Mucosa of rectum (tissue), 2 donors: ENCODE results near the gene DSTN.
A peak's percentile ranks its signal among the peaks of the same experiment; 100 is the strongest.

Experiments
- H3K27ac ChIP-seq, 2 donors: one replicate each; pipeline ENCODE4 v1.7.0; 2013; ENCODE audit warnings: inconsistent platforms in 2 of 2, low read depth in 2 of 2, low read length in 2 of 2
- H3K27me3 ChIP-seq, 2 donors: one replicate each; pipeline ENCODE4 v1.7.0; 2013; ENCODE audit warnings: low read length in 2 of 2; ENCODE audit not compliant: control insufficient read depth in 2 of 2, insufficient read depth in 2 of 2
- H3K36me3 ChIP-seq, 2 donors: one replicate each; pipeline ENCODE4 v1.7.0; 2013; ENCODE audit warnings: low read length in 2 of 2; ENCODE audit not compliant: control insufficient read depth in 2 of 2, insufficient read depth in 2 of 2
- H3K4me1 ChIP-seq, 2 donors: one replicate each; pipeline ENCODE4 v1.7.0; 2013; ENCODE audit warnings: low read length in 2 of 2, mild to moderate bottlenecking in 1 of 2; ENCODE audit not compliant: control insufficient read depth in 2 of 2, insufficient read depth in 2 of 2
- H3K4me3 ChIP-seq, 2 donors: one replicate each; pipeline ENCODE4 v1.7.0; 2013; ENCODE audit warnings: low read length in 2 of 2
- H3K9ac ChIP-seq, 2 donors: one replicate each; pipeline ENCODE4 v1.7.0; 2013; ENCODE audit warnings: low read length in 2 of 2, low read depth in 1 of 2, mild to moderate bottlenecking in 1 of 2
- H3K9me3 ChIP-seq, 2 donors: one replicate each; pipeline ENCODE4 v1.7.0; 2013; ENCODE audit warnings: low read length in 2 of 2; ENCODE audit not compliant: control insufficient read depth in 2 of 2
- donor health status: healthy.
- donor health status: Normal muscosa, but diverticular disease.

Gene DSTN

DNA sequence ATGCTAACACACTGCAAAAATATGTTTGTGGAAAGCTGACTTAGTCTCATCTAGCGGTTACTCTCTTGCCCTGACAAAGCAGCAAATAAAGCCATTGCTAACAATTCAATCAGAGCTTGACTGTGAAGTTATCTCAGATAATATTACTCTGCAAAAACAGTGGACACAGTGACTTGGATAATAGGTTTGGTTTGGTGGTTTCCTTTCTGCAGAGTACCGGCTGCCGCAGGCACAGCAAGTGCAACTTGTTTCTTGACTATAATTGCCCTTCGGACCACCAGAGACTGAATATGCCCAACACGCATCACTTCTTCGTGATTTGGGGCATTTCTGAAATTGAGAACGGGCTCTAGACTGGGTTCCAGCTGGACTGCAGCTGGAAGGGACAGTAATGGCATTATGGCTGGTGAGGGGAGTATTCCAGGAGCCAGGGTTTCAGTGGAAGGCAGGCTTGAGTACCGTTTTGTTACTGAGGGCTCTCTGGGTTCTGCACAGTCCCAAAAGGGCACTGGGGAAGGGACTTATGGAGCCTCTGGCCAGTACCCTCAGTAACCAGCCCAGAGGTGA is 40.0 kb downstream of the DSTN start:
- Histone ChIP-seq H3K9ac (peak overlapping the region; percentile 8 to 45), H3K4me1 (peaks cover 32 to 54% of the 10 kb centered on the region in 2 donors), H3K27ac (peak overlapping the region; percentile 68 to 69)

GRCh38 chr20:17610566-17611289 is 40.9 kb downstream of the DSTN start:
- peak overlapping the region; percentile 68 to 69 for H3K27ac ChIP-seq
- H3K9me3 ChIP-seq, result no peaks in the 10 kb centered on the region
- H3K9ac ChIP-seq, result peak overlapping the region; percentile 45 to 52
- peaks cover 29 to 35% of the 10 kb centered on the region in 2 donors for H3K36me3 ChIP-seq
- peaks cover 35 to 54% of the 10 kb centered on the region in 2 donors for H3K4me1 ChIP-seq
- no peak overlapping the region for H3K4me3 ChIP-seq
- no peaks in the 10 kb centered on the region for H3K27me3 ChIP-seq

More for the DNA sequence above, 40.0 kb downstream of the DSTN start:
- Histone ChIP-seq H3K4me3 (no peak overlapping the region), H3K27me3 (no peaks in the 10 kb centered on the region), H3K9me3 (no peaks in the 10 kb centered on the region), H3K36me3 (peaks cover 21 to 34% of the 10 kb centered on the region in 2 donors)

DNA sequence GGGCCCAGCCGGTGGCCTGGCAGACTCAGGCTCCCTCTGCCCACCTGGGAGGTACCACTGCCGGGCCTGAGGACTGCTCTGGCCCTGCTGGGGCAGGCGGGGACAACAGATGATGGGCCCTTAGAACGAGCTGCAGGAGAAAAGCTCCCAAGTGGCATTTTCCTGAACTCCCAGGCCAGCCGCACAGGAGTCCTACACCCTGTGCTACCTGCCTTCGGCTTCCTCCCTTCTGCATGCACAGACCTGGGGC is 41.3 kb downstream of the DSTN start:
- peaks cover 40 to 56% of the 10 kb centered on the region in 2 donors for H3K4me1 ChIP-seq
- H3K9ac ChIP-seq, result peak overlapping the region in 1 of 2 donors; percentile 45
- H3K4me3 ChIP-seq, result no peak overlapping the region

DNA sequence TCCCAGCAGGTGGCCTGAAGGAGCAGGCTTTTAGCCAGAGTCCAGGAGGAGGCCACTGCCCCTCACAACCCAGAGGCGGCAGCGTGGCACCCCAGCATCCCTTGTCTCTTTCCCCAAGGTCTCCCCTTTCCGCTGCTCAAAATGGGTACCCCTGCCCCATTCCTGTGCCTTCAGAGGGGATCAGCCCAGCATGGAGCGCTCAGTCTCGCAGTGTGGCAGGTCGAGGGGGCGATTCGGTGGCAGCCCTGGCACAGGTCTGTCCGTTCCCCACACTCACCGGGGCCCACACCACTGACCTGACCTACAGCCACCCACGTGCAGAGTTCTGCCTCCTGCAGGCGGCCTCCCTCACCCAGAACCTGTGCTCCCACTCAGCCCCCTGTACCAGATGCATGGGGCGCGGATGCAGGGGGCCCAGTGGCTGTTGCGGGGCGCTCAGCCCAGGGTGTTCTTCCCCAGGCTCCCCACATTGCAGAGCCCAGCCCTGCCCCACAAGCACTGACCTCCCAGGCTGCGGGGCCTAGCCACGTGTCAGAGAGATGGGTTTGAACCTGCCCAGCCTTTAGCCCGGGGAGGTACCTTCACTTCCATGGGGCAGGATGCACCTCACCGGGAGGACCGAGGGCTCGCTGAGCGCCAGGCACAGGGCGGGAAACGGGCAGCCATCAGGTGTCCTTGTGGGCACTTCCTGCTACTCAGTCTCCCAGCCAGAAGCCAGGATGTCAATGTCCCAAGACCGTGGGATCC is 41.8 kb downstream of the DSTN start:
- no peaks in the 10 kb centered on the region for H3K9me3 ChIP-seq
- H3K27me3 ChIP-seq, result no peaks in the 10 kb centered on the region
- peaks cover 38 to 41% of the 10 kb centered on the region in 2 donors for H3K36me3 ChIP-seq
- H3K27ac ChIP-seq, result peak overlapping the region; percentile 69 to 75
- H3K4me3 ChIP-seq, result no peak overlapping the region
- peaks cover 41 to 60% of the 10 kb centered on the region in 2 donors for H3K4me1 ChIP-seq
- H3K9ac ChIP-seq, result peak overlapping the region in 1 of 2 donors; percentile 45

More for the DNA sequence above, 41.3 kb downstream of the DSTN start:
- Histone ChIP-seq H3K36me3 (peaks cover 33 to 39% of the 10 kb centered on the region in 2 donors), H3K27ac (peak overlapping the region; percentile 69 to 75), H3K27me3 (no peaks in the 10 kb centered on the region), H3K9me3 (no peaks in the 10 kb centered on the region)

DNA sequence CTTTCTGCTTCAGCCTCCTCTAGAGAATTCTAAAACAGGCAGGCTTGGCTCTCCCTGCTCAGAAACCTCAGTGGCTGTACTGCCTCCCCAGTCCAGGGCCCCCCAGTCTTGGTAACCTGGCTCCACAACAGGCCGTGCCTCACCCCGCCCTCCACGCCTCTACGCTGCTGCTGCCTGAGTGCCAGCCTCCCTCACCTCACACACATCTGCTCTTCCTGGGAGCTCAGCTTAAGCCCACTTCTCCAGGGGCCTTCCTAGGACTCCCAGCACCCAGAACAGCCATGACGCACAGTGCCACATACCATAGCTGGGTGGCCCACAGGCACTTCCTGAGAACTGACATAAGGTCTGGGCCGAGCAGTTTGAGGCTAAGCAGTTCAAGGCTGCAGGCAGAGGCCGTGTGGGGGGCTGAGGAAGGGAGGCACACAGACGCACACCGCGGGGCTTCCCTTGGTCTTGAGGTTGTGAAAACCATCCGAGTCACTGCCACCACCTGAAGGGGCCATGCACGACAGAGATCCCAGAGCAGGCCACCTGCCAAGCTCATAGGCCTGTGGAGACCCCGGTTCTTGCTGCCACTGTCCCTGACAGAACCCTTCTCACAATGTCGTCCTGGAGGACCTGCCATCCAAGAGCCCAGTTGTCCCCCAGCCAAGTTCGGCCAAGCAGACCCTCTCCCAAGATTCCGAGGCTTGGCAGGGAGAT is 42.6 kb downstream of the DSTN start:
- H3K4me3 ChIP-seq, result no peak overlapping the region
- peaks cover 41 to 45% of the 10 kb centered on the region in 2 donors for H3K36me3 ChIP-seq
- no peaks in the 10 kb centered on the region for H3K27me3 ChIP-seq
- peak overlapping the region; percentile 42 to 75 for H3K27ac ChIP-seq
- H3K9ac ChIP-seq, result peak overlapping the region; percentile 6 to 36
- H3K4me1 ChIP-seq, result peaks cover 41 to 60% of the 10 kb centered on the region in 2 donors
- no peaks in the 10 kb centered on the region for H3K9me3 ChIP-seq

DNA sequence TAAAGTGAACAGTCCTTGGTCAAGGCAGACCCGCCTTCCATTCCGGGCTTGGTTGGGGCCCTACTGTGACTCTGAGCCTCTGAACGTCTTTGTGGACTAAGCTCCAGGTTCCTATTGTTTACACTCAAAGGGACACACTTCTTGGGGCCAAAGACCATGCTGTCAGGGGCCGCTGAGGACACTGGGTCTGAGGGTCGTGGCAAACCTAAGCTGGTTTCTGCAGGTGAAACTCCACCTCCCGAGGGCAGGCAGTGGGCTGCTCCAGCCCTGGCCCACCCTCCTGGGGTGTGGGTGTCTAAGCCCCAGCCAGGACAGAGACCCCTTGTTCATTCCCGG is 43.1 kb downstream of the DSTN start:
- Histone ChIP-seq H3K4me1 (peaks cover 41 to 63% of the 10 kb centered on the region in 2 donors), H3K27ac (peak overlapping the region; percentile 25 to 75), H3K36me3 (peaks cover 39 to 45% of the 10 kb centered on the region in 2 donors), H3K9me3 (no peaks in the 10 kb centered on the region), H3K9ac (no peak overlapping the region), H3K4me3 (no peak overlapping the region), H3K27me3 (no peaks in the 10 kb centered on the region)

- H3K27ac ChIP-seq, result peak overlapping the region; percentile 56 to 75
- peaks cover 45 to 49% of the 10 kb centered on the region in 2 donors for H3K36me3 ChIP-seq
- no peaks in the 10 kb centered on the region for H3K9me3 ChIP-seq
- peak overlapping the region in 1 of 2 donors; percentile 18 for H3K9ac ChIP-seq
- H3K4me3 ChIP-seq, result no peak overlapping the region
- no peaks in the 10 kb centered on the region for H3K27me3 ChIP-seq
- peaks cover 41 to 63% of the 10 kb centered on the region in 2 donors for H3K4me1 ChIP-seq
Observed at GRCh38 chr20:17613328-17614175, 43.7 kb downstream of the DSTN start.

DNA sequence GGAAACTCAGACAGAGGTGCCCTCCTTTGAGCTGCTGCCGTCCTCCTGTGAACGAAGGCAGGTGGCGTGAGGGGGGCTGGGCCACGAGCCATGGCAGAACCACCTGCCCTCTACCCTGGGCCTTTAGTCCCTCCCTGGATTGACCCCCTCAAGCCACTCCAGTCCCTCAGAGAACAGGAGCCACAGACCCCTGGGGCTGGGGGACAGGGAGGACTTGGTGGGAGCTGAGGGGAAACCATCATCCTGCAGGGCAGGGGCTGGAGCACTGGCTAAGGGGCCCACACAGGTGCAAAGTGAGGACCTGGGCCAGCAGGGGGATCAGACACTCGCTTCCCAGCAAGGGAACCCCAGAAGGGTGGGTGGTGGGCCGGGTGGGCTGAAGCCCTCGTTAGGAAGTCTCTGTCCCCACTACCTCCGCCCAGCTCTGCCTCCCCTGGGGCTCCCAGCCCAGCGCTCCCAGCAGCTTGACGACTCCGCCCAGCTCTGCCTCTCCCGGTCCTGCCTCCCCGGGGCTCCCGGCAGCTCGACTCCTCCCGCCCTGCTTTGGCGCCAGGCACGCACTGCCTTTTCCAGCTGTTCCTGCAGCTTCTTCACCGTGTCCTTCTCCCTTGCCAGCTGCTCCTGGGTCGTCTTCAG is 44.4 kb downstream of the DSTN start:
- Histone ChIP-seq H3K27ac (peak overlapping the region; percentile 52 to 56), H3K9ac (peak overlapping the region in 1 of 2 donors; percentile 20), H3K4me3 (no peak overlapping the region), H3K36me3 (peaks cover 45 to 50% of the 10 kb centered on the region in 2 donors), H3K4me1 (peaks cover 41 to 63% of the 10 kb centered on the region in 2 donors), H3K27me3 (no peaks in the 10 kb centered on the region), H3K9me3 (no peaks in the 10 kb centered on the region)
